SJCRH30 (cell line): Measurements from ENCODE around the gene ITGB7. TPM values are rescaled to one million over a fixed set of nuclear protein-coding genes. Genes with fewer than 3 reads are reported as not detected.
A peak's percentile ranks its signal among the peaks of the same experiment; 100 is the strongest.
"Not testable (repeated sequence)": the region's sequence is repeated elsewhere in the genome, so short reads cannot be mapped to it uniquely, and the experiment has no call there.

ENCODE experiments used
- DNase-seq, 2 experiments: peaks; one replicate each; pipeline ENCODE4 v3.0.0-alpha.2; 2015 to 2020
- H3K27ac ChIP-seq: fragments of 250-450 bp; sonication (Bioruptor Pico); 2 replicates; pipeline ENCODE4 v1.5.1; 2020; ENCODE audit warnings: mild to moderate bottlenecking, moderate library complexity
- H3K27me3 ChIP-seq: fragments of 250-450 bp; sonication (Bioruptor Pico); 2 replicates; pipeline ENCODE4 v1.5.1; 2020; ENCODE audit warnings: mild to moderate bottlenecking, moderate library complexity
- H3K36me3 ChIP-seq: fragments of 250-450 bp; sonication (Bioruptor Pico); 2 replicates; pipeline ENCODE4 v1.5.1; 2020; ENCODE audit warnings: mild to moderate bottlenecking, moderate library complexity
- H3K4me1 ChIP-seq: fragments of 250-450 bp; sonication (Bioruptor Pico); 2 replicates; pipeline ENCODE4 v1.5.1; 2020; ENCODE audit warnings: mild to moderate bottlenecking, moderate library complexity
- H3K4me3 ChIP-seq: fragments of 250-450 bp; sonication (Bioruptor Pico); 2 replicates; pipeline ENCODE4 v1.5.1; 2020; ENCODE audit warnings: mild to moderate bottlenecking, moderate library complexity
- H3K9me3 ChIP-seq: fragments of 250-450 bp; sonication (Bioruptor Pico); replicated peaks from 2 replicates; pipeline ENCODE4 v1.5.1; 2020; ENCODE audit warnings: mild to moderate bottlenecking, moderate library complexity
- total RNA-seq: library from RNA; depleted of rRNA; stranded (reverse); fragments of >200 nt; shearing (Covaris generic); gene quantifications from 2 replicates; pipeline ENCODE4 v1.2.3, GENCODE V29; 2014

Gene ITGB7
- total RNA-seq, 1 experiment from 2014 or later: not detected

DNA sequence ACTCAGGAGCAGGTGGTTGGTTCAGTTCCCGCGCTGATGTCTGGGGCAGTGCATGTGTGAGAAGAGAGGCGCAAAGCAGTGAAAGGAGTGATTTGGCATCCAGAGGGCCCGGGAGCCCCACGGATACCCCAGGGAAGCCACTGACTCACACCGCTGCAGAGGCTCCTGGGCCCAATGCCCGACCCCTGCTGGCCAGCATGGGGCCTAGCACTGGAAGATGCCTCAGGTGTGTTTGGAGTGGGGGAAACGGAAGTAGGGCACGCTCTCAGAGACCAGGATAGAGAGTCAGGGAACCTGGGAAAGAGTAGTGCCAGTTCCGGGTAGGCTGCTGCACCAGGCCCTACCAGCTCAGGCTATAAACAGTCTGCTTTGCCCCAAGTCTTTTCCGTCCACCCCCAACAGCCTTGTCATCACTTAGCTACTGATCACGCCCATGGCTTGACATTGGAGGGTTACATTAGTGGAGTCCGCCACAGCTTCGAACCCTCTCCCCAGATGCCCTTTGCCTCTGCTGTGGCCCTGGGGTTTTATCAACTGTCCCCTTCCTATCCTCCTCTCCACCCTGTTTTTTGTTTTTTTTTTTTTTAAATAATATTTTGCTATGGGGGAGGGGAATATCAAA is 16.8 kb downstream of the ITGB7 start:
- no peak for DNase-seq
- H3K27me3 ChIP-seq: no peaks in the 10 kb centered on the region
- no peak overlapping the region for H3K27ac ChIP-seq
- peaks cover 18% of the 10 kb centered on the region for H3K36me3 ChIP-seq
- no peak overlapping the region for H3K4me3 ChIP-seq
- H3K4me1 ChIP-seq: no peaks in the 10 kb centered on the region
- H3K9me3 ChIP-seq: no peaks in the 10 kb centered on the region

DNA sequence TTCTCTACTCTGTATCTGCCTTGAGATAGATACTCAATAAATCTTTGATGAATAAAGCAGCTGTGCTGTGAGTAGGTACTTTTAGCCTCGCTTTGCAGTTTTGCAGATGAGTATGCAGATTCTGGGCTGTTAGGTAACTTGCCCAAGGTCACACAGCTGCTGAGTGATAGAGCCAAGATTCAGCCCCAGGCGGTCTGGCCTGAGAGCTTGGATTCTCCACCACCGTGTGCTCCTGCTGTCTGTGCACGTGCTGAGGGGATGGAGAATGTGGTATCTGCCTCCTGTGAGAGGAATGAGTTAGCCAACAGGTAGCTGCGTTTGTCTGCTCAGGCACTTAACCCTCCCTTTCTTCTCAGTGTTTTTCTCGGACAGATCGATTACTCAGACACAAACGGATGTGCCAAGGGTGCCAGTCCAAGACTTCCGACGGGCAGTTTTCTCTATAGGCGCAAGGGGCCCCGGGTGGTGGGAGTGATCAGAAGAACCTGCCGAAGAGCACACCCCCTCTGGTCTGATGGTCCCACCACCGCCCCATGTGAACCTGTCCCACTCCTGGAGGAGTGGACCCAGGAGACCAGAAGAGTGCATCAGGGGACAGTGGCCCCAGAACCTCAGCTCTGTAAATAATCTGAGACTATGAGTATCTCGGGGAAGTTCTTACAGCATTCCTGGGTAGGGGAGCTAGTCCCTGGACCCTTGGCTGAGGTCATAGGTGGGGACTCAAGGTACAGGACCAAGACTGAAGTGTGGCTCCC is 19.7 kb downstream of the ITGB7 start:
- no peak for DNase-seq
- H3K4me3 ChIP-seq: no peak overlapping the region
- no peaks in the 10 kb centered on the region for H3K9me3 ChIP-seq
- peaks cover 29% of the 10 kb centered on the region for H3K36me3 ChIP-seq
- H3K4me1 ChIP-seq: no peaks in the 10 kb centered on the region
- H3K27ac ChIP-seq: no peak overlapping the region
- no peaks in the 10 kb centered on the region for H3K27me3 ChIP-seq

DNA sequence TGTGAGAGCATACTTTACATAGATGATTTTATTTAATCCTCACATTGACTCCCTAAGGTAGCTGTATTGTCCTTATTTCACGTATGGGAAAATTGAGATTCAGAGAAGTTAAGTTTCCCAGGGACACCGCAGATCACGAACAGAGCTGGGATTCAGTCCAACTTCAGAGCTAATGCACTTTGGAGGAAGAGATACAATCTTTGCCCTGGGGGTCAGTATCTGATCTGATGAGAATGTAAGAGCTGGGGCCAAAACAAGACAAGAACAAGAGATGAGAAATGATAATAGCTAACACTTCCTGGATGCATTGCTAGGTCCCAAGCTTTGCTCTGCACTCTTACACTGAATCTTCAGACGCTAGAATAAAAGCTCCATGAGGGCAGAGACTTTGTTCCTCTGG is 20.3 kb downstream of the ITGB7 start:
- Histone ChIP-seq H3K4me3 (no peak overlapping the region), H3K36me3 (peaks cover 34% of the 10 kb centered on the region), H3K4me1 (no peaks in the 10 kb centered on the region), H3K27me3 (no peaks in the 10 kb centered on the region), H3K9me3 (no peaks in the 10 kb centered on the region), H3K27ac (no peak overlapping the region)
- no peak for DNase-seq

DNA sequence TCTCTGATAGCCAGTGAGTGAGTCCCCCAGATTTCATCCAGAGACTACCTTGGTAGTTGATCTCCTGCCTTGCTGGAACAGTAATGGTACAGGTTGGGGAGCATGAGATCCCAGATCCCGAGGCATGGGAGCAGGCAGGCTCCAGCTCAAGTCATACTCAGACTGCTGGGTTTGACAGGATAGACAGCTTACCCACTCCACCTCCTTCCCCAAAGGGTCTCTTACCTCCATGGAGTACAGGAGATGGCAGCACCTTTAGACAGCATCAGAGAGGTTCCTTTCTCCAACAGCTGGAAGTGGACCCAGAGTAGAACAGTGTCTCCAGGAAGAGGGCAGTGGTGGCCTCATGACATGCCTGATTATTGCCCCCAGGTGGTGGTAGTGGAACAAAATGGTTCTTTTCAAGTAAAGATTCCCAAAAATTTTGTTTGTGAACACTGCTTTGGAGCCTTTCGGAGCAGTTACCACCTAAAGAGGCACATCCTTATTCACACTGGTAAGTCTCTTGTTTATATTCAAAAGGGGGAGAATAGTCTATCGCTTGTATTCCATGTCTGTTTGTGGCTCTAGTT is 21.4 kb downstream of the ITGB7 start:
- H3K4me3 ChIP-seq: no peak overlapping the region
- no peaks in the 10 kb centered on the region for H3K4me1 ChIP-seq

DNA sequence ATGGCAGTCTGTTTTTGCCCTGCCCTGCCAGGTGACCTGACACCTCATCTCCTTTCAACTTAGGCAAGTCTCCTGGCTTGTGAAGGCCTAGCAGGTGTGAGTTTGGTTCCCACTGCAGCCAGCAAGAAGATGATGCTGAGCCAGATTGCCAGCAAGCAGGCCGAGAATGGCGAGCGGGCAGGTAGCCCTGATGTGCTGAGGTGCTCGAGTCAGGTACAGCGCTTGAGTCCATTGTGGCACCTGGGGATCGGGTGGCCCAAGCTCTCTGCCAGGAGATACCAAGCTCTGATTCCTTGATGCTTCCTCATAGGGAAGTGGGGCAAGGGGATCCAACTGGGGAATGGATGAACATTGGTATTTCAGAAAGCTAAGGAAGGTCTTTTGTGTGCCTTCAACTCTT is 22.2 kb downstream of the ITGB7 start:
- Histone ChIP-seq H3K4me3 (no peak overlapping the region), H3K9me3 (no peaks in the 10 kb centered on the region), H3K36me3 (peaks cover 34% of the 10 kb centered on the region), H3K4me1 (no peaks in the 10 kb centered on the region), H3K27ac (no peak overlapping the region), H3K27me3 (no peaks in the 10 kb centered on the region)
- no peak for DNase-seq

More for the DNA sequence above, 21.4 kb downstream of the ITGB7 start:
- H3K27ac ChIP-seq: no peak overlapping the region
- H3K27me3 ChIP-seq: no peaks in the 10 kb centered on the region
- DNase-seq: no peak
- H3K9me3 ChIP-seq: no peaks in the 10 kb centered on the region
- peaks cover 34% of the 10 kb centered on the region for H3K36me3 ChIP-seq

DNA sequence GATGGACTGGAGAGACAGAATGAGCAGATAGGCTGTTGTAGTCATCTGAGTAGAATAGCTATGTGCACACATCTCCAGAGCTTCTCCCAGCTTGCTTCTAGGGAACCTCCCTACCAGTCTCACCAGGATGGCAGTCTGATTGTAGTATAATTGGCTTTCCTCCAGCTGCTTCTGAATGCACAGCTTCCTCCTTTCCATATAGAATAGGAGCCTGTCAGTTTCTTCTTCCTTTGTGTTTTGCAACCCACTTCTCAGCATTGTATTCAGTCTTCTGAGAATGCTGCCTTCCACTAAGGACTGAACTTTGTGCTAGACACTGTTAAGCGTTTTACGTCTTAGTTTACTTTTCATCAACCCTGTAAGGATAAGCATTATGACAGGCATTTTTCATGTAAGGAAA is 24.1 kb downstream of the ITGB7 start:
- Histone ChIP-seq H3K27ac (no peak overlapping the region), H3K4me3 (no peak overlapping the region), H3K9me3 (no peaks in the 10 kb centered on the region), H3K36me3 (peaks cover 34% of the 10 kb centered on the region), H3K27me3 (no peaks in the 10 kb centered on the region), H3K4me1 (peaks cover 5% of the 10 kb centered on the region; the same call in 1 of the 2 replicates)
- no peak for DNase-seq

DNA sequence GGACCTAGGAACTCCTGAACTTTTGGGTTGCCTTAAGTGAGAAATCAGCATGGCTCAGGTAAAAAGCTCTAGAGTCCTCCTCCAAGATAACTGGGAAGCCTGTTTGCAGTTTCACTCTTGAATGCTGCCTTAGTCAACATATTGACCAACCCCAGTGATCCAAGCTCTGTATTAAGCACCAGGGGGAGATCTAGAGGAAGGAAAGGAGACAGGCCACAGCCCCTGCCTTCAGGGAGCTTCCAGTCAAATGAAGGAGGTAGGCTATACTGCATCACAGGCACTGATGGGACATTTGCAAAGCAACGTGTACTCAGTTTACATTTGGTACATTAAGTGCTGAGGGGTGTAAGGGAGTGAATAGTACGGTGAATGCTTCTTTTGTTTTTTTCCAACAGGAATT is 25.1 kb downstream of the ITGB7 start:
- Histone ChIP-seq H3K27me3 (no peaks in the 10 kb centered on the region), H3K9me3 (no peaks in the 10 kb centered on the region), H3K4me3 (peak overlapping the region; percentile 73), H3K27ac (no peak overlapping the region), H3K4me1 (peaks cover 5% of the 10 kb centered on the region; the same call in 1 of the 2 replicates), H3K36me3 (peaks cover 30% of the 10 kb centered on the region)
- no peak for DNase-seq

DNA sequence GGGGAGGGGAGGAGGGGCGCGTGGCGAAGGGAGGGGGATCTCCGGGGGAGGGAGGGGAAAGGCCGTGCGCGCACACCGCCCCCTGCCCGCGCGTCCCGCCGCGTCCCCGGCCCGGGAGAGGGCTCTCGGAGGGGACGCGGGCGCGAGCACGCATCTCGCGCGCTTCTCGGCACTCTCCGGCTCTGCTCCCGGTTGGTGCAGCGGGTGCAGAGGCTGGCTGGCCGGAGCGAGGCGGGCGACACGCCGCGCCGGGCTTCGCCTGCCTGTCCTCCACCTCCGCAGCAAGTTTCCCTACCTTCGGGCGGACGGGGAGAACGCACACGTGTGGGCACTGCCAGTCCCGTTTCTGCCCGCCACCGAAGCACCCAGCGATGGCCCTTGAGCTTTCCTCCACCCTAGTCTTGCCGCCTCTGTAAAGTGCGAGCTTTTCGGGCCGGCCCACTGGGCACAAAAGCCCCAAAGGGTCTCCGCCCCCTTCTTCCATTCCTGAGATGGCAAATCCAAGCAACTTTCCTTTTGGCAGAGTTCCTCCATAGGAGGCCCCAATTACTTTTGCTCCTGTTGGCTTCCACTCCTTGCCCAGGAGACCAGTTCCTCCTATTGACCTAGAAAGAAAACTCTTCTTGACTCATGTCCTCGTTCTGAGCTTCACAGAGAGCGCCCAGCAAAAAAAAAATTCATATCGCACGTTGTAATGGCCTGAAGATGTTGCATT is 26.0 kb downstream of the ITGB7 start:
- Histone ChIP-seq H3K27ac (peak overlapping the region; percentile 64; the same call in 1 of the 2 replicates), H3K4me1 (peaks cover 5% of the 10 kb centered on the region; the same call in 1 of the 2 replicates), H3K9me3 (no peaks in the 10 kb centered on the region), H3K36me3 (peaks cover 25% of the 10 kb centered on the region), H3K4me3 (peak overlapping the region; percentile 73), H3K27me3 (no peaks in the 10 kb centered on the region)
- peak; percentile 82 for DNase-seq

DNA sequence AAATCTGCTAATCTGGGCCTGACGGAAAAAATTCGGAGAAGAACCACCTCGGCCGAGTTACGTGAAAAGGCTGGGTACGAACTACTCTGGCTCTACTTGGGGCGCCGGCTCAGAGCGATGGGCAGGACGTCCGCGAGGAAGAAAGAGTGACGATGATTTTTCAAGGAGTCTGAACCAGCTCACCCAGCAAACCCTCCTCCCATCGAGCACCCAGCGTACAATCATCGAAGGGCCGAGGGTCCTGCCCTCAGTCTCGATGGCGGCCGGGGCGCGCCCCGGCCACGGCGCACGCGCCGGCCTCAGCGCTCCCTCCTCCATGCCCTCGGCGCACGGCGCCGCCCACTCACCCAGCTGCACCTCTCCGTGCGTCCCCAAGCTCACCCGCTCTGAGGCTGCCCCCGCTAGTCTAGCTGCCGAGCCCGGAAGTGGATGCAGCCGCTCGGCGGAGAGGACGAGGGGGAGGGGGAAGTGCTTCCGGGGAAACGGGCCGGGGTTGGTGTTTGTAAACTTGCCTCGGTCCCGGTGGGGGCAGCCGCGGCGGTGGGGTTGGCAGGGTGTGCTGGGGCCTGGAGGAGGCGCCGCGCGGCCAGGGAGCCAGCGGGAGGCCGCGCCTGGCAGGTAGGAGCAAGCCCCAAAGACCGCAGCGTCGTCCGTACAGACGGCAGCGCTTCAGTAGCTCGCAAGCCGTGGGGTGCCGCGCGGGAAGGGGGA is 26.7 kb downstream of the ITGB7 start, which contains the start of the genes CSAD and ZNF740:
TSS of gene CSAD (minus strand) at position 706 of the 711 bp plus-strand sequence. CDS start 7,455 bp downstream, outside the sequence.
TSS of gene ZNF740 (plus strand) at position 503 of the 711 bp plus-strand sequence. CDS start 1,262 bp downstream, outside the sequence.
- Histone ChIP-seq H3K4me1 (peaks cover 5% of the 10 kb centered on the region; the same call in 1 of the 2 replicates), H3K27me3 (no peaks in the 10 kb centered on the region), H3K36me3 (peaks cover 18% of the 10 kb centered on the region), H3K9me3 (no peaks in the 10 kb centered on the region), H3K27ac (peak within 1 kb of the TSS; percentile 64), H3K4me3 (peak within 1 kb of the TSS; percentile 73)
- DNase-seq: peak; percentile 97 to 98

DNA sequence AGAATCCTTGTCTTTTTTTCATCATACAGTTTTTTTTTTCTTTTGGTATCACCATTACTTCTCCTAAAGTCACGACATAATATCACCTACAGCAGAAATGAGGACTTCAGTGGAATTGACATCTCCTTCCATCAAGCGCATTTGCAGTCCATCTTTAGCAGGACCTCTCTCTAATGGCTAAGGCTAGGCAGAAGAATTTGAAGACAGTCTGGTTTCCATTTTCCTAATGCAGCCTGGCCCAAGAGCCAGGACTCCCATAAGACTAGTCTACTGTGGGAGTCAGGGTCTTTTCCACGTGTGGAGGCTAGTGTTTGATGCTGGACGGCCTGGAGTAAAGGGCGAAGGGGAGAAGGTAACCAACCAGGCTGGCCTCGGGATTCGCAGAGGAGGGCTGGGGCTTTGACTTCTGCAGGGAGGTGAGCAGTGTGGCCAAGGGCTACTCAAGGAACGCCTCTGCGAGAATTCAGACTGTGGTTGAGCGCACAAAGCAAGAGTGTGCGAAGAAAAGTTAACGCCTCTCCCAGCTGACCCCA is 27.3 kb downstream of the ITGB7 start:
- H3K27ac ChIP-seq: peak overlapping the region; percentile 64
- H3K27me3 ChIP-seq: no peaks in the 10 kb centered on the region
- DNase-seq: peak; percentile 31 to 51
- H3K4me1 ChIP-seq: peaks cover 5% of the 10 kb centered on the region; the same call in 1 of the 2 replicates
- H3K9me3 ChIP-seq: no peaks in the 10 kb centered on the region
- H3K4me3 ChIP-seq: peak overlapping the region; percentile 73
- H3K36me3 ChIP-seq: peaks cover 16% of the 10 kb centered on the region

DNA sequence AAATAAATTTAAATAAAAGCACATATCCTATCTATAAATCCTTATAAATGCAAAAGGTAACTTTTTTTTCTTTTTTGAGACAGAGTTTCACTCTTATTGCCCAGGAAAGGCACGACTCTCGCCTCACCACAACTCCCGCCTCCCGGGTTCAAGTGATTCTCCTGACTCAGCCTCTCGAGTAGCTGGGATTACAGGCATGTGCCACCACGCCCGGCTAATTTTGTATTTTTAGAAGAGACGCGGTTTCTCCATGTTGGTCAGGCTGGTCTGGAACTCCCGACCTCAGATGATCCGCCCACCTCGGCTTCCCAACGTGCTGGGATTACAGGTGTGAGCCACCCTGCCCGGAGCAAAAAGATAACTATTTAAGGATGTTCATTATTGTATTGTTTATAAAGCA is 28.2 kb downstream of the ITGB7 start:
- not testable (repeated sequence) for H3K4me3 ChIP-seq, H3K4me1 ChIP-seq, H3K27ac ChIP-seq, DNase-seq, H3K27me3 ChIP-seq, H3K9me3 ChIP-seq
- peaks cover 16% of the 10 kb centered on the region for H3K36me3 ChIP-seq

DNA sequence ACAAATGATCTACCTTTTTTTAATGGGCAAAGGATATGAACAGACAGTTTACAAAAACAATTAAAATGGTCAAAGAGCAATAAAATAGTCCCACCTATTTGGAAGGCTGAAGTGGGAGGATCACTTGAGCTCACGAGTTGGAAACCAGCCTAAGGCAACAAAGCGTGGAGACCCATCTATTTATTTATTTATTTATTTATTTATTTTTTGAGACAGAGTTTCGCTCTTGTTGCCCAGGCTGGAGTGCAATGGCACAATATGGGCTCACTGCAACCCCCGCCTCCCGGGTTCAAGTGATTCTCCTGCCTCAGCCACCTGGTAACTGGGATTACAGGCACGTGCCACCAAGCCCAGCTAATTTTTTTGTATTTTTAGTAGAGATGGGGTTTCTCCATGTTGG is 29.6 kb downstream of the ITGB7 start:
- not testable (repeated sequence) for H3K27me3 ChIP-seq, H3K27ac ChIP-seq, H3K4me1 ChIP-seq, H3K4me3 ChIP-seq, H3K9me3 ChIP-seq, DNase-seq, H3K36me3 ChIP-seq

DNA sequence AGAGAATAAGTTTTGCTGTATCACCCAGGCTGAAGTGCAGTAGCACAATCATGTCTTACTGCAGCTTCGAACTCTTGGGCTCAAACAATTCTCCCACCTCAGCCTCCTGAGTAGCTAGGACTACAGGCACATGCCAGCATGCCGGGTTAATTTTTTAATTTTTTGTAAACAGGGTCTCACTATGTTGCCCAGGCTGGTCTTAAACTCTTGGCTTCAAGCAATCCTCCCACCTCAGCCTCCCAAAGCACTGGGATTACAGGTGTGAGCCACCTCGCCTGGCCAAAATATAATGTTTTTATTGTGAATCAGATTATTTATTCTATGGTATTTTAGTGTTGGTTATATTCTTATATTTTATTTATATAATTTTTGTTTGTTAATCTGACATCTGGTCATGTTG is 30.3 kb downstream of the ITGB7 start:
- Histone ChIP-seq H3K4me3 (no peak overlapping the region), H3K9me3 (no peaks in the 10 kb centered on the region), H3K27ac (no peak overlapping the region), H3K36me3 (no peaks in the 10 kb centered on the region), H3K4me1 (peaks cover 5% of the 10 kb centered on the region; the same call in 1 of the 2 replicates), H3K27me3 (no peaks in the 10 kb centered on the region)
- DNase-seq: no peak
